ENCODE results near the gene THYN1.

THYN1 gene

DNA sequence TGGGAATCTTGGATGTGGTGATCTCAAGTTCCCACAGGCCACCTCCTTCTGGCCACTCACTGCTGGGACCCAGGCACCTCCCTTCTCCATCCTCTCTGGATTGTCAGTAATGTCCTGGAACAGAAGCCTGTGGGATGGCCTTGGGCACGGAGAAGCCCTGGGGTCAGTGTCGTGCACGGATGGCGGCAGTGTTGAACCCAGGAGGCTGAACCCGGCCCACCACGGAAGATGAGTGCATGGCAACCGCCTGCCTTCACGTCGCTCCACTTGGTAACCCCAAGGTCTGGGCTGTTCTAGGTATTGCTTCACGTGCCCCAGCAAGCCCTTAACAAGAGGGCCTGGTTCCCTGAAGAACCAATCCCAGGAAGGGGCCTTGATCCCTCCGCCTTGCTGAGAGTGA, 7.1 kb downstream of the THYN1 start:
- TF ChIP-seq, protein P1, sequence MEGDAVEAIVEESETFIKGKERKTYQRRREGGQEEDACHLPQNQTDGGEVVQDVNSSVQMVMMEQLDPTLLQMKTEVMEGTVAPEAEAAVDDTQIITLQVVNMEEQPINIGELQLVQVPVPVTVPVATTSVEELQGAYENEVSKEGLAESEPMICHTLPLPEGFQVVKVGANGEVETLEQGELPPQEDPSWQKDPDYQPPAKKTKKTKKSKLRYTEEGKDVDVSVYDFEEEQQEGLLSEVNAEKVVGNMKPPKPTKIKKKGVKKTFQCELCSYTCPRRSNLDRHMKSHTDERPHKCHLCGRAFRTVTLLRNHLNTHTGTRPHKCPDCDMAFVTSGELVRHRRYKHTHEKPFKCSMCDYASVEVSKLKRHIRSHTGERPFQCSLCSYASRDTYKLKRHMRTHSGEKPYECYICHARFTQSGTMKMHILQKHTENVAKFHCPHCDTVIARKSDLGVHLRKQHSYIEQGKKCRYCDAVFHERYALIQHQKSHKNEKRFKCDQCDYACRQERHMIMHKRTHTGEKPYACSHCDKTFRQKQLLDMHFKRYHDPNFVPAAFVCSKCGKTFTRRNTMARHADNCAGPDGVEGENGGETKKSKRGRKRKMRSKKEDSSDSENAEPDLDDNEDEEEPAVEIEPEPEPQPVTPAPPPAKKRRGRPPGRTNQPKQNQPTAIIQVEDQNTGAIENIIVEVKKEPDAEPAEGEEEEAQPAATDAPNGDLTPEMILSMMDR (conservative IDR thresholded peaks at IDR 0.05; ENCODE audit: low read depth, low read length), result no peak
- DNase-seq (ENCODE audit: low read depth), result no peak
- H3K4me3 ChIP-seq (ENCODE audit: low read depth, low read length), result no peak overlapping the region

DNA sequence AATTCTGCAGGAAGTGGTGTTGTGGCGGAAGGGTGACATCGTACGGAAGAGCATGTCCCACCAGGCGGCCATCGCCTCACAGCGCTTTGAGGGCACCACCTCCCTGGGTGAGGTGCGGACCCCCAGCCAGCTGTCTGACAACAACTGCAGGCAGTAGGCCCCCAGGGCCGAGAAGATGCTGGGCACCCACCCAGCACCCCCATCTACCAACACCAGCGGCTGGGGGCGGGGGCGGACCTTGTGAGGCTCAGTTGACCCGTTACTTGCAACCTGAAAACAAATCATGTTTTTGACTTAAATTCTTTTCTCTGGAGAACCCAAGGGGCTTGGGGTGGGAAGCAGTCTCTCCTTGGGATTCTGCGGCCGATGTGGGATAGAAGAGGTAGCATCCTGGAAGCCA, 7.7 kb downstream of the THYN1 start:
- no peak overlapping the region for H3K4me3 ChIP-seq (ENCODE audit: low read depth, low read length)
- no peak for DNase-seq (ENCODE audit: low read depth)
- TF ChIP-seq, protein P1 (conservative IDR thresholded peaks at IDR 0.05; ENCODE audit: low read depth, low read length), result no peak

DNA sequence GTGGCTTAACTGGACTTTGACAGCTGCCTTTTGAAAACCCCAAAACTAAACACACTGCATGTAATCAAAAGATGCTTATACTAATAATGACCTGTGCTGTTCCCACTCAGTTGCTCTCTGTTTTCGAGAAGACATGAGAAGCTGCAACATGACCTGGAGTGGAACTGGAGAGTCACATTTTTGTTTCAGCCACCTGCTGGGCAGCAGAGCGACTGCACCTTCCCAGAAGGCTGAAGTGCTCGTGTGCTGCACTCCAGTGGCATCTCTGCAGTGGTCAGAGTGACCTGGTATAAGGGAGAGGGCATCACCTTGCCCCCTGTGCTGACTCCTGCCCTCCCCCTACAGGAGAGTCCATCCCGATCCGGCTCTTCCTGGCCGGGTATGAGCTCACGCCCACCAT, 8.6 kb downstream of the THYN1 start:
- TF ChIP-seq, protein P1 (conservative IDR thresholded peaks at IDR 0.05; ENCODE audit: low read depth, low read length), result peak; percentile 70
- no peak overlapping the region for H3K4me3 ChIP-seq (ENCODE audit: low read depth, low read length)
- peak; percentile 64 for DNase-seq (ENCODE audit: low read depth)

DNA sequence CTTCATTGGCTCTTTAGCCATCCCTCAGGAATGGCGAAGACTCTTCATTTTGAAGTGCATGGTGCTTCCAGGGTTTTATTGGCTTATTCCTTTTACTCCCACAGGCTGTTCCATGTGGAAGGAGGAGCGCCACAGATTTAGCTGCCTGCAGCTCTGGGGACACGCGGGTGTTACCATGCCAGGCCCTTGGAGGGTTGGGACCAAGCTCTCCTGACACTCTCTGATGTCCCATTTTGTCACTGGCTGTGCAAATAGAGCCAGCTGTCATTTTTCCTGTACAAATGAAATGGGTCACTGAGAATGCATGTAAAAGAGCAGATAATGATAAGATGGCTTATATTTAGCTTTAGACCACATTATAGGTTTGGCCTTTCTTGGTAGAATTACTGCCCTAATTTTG, 9.2 kb downstream of the THYN1 start:
- no peak overlapping the region for H3K4me3 ChIP-seq (ENCODE audit: low read depth, low read length)
- TF ChIP-seq, protein P1 (conservative IDR thresholded peaks at IDR 0.05; ENCODE audit: low read depth, low read length), result no peak
- DNase-seq (ENCODE audit: low read depth), result no peak

DNA sequence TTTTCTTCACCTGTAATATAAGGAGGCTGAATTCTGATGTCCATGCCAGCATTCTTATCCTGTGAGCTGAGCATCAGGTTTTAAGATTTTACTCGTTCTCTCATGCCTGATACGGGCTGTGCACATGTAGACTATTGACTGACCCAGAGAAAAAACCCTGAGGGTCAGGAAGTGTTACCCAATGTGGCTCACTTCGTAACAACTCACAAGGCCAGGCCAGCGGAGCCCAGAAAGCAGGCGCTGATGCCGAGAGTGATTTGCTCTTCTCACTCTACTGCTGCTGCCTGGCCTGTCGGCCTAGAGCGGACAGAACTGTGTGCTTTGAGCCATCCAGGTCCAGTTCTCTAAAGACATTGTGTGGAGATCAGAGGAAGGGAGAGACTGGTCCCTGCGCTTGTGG, 10.8 kb downstream of the THYN1 start:
- DNase-seq (ENCODE audit: low read depth), result no peak
- no peak overlapping the region for H3K4me3 ChIP-seq (ENCODE audit: low read depth, low read length)
- TF ChIP-seq, protein P1 (conservative IDR thresholded peaks at IDR 0.05; ENCODE audit: low read depth, low read length), result no peak

DNA sequence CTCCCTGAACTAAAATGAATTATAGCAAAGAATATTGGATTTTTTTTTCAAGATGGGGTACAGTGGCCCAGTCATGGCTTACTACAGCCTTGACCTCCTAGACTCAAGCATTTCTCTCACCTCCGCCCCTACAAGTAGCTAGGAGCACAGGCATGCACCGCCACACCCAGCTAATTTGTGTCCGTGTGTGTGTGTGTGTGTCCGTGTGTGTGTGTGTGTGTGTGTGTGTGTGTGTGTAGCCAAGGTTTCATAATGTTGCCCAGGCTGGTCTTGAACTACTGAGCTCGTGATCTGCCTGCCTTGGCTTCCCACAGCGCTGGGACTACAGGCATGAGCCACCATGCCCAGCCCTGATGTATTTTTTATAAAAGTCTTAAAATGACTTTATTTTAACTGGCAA, 12.6 kb downstream of the THYN1 start:
- H3K4me3 ChIP-seq (ENCODE audit: low read depth, low read length), result no peak overlapping the region
- DNase-seq (ENCODE audit: low read depth), result no peak
- TF ChIP-seq, protein P1 (conservative IDR thresholded peaks at IDR 0.05; ENCODE audit: low read depth, low read length), result no peak

DNA sequence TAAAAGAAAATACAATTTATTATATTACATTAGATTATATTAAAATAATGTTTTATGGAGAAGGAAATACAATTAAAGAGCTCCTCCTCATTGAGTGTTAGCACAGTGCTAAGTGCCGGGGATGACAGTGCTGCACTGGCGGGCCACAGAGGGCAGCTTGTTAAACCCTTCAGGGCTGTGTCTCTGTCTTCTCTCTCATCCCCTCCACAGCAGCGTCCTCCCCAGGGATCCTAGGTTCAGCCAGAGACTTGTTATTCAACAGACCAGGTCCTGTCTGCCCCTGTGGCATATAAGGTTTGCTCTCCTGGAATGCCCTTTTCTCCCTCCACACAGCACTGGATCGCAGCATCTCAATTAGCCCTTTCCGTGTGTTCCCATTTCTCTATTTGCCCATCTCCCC, 14.2 kb downstream of the THYN1 start:
- no peak overlapping the region for H3K4me3 ChIP-seq (ENCODE audit: low read depth, low read length)
- DNase-seq (ENCODE audit: low read depth), result no peak
- TF ChIP-seq, protein P1 (conservative IDR thresholded peaks at IDR 0.05; ENCODE audit: low read depth, low read length), result no peak

Measured in choroid plexus epithelial cell (primary cell).